ENCODE results near the gene TMED8.

- TF ChIP-seq TAF1 (IDR thresholded peaks at IDR 0.05; ENCODE audit: low read depth, low read length), result no peak
- TF ChIP-seq POLR2A (IDR thresholded peaks at IDR 0.05; ENCODE audit: low read depth, low read length), result no peak
- no peak for TF ChIP-seq POLR2AphosphoS5 (IDR thresholded peaks at IDR 0.05; ENCODE audit: low read depth, low read length)
- TF ChIP-seq SPI1 (IDR thresholded peaks at IDR 0.05; ENCODE audit: low read depth, low read length), result no peak
- TF ChIP-seq PAX5 (IDR thresholded peaks at IDR 0.05; ENCODE audit: insufficient read depth, low read length, severe bottlenecking), result no peak
- no peak for TF ChIP-seq POU2F2 (IDR thresholded peaks at IDR 0.05; ENCODE audit: low read depth, low read length)
Observed at GRCh38 chr14:77324289-77324688, 52.6 kb downstream of the TMED8 start.
